T-helper 1 cell treated with Interleukin-12 subunit alpha and Interleukin-12 subunit beta and Interleukin-4 antibody, amounts not matched to agents 30 μg/mL and 1 μg/mL, for 36 hours (primary cell): ENCODE results near the gene TWIST2.

Experiments
- H3K27ac Mint-ChIP-seq: one replicate; pipeline ENCODE4 v1.8.0; 2021; ENCODE audit warnings: mild to moderate bottlenecking, mixed read lengths
- H3K27me3 Mint-ChIP-seq: one replicate; pipeline ENCODE4 v1.8.0; 2021; ENCODE audit warnings: low read depth, mixed read lengths
- H3K36me3 Mint-ChIP-seq: one replicate; pipeline ENCODE4 v1.8.0; 2021; ENCODE audit warnings: low read depth, mixed read lengths
- H3K4me1 Mint-ChIP-seq: one replicate; pipeline ENCODE4 v1.8.0; 2021; ENCODE audit warnings: low read depth, mixed read lengths
- H3K4me3 Mint-ChIP-seq: one replicate; pipeline ENCODE4 v1.8.0; 2021; ENCODE audit warnings: mild to moderate bottlenecking, moderate library complexity, mixed read lengths
- H3K9me3 Mint-ChIP-seq: one replicate; pipeline ENCODE4 v1.8.0; 2021; ENCODE audit warnings: mixed read lengths

TWIST2 gene

DNA sequence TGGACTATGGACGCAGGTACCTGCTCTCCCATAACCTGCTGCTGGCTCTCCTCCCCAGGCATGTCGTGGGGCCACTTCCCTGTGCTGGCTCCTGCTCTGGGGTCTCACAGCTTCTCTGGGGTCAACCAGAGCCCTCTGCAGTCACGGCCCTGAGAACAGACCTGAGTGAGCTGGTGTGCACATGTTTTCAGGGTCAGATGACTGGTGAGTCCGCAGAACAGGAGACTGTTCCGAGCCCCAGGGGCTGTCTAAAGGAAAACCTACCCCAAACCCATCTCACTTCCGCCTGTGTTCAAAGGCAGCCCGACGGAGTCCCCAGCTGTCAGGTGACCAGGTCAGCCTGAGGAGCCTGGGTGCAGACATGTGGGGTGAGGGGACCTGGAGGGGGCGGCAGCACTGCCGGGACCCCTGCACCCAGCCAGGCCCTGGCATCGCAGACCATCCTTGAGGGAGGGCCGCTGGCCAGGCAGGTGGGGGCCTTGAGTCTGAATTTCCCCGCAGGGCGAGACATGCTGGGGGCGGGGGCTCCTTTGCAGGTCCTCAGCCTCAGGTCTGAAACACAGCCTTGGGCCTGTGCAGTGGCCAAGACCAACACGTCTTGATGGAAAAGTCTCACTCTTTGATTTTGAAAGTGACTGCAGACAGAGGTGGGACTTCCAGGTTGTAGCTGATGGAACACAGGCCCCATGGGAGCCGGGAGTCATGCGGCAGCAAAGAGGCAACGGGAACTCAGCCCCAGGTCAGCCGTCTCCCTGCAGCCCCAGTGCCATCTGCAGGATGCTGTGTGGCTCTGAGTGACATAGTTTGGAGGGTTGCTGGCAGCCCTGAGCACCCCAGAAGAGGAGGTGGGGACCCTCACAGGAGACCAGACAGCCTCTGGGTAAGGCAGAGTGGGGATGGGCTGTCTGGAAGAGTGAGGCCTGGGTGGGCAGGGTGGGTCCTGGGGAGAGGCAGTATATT is 65.3 kb downstream of the TWIST2 start:
- Mint-ChIP-seq H3K27ac (no peak overlapping the region), H3K27me3 (no peaks in the 10 kb centered on the region)

GRCh38 chr2:238913931-238914647 is 66.2 kb downstream of the TWIST2 start:
- H3K27ac Mint-ChIP-seq, result no peak overlapping the region
- H3K27me3 Mint-ChIP-seq, result no peaks in the 10 kb centered on the region
- H3K4me1 Mint-ChIP-seq, result no peaks in the 10 kb centered on the region
- H3K36me3 Mint-ChIP-seq, result no peaks in the 10 kb centered on the region
- no peak overlapping the region for H3K4me3 Mint-ChIP-seq
- H3K9me3 Mint-ChIP-seq, result peaks cover 3% of the 10 kb centered on the region

More for the DNA sequence above, 65.3 kb downstream of the TWIST2 start:
- Mint-ChIP-seq H3K4me3 (no peak overlapping the region), H3K36me3 (no peaks in the 10 kb centered on the region), H3K9me3 (peaks cover 3% of the 10 kb centered on the region), H3K4me1 (no peaks in the 10 kb centered on the region)

GRCh38 chr2:238914648-238915015 is 66.7 kb downstream of the TWIST2 start:
- no peaks in the 10 kb centered on the region for H3K4me1 Mint-ChIP-seq
- H3K27me3 Mint-ChIP-seq, result no peaks in the 10 kb centered on the region
- H3K4me3 Mint-ChIP-seq, result no peak overlapping the region
- H3K27ac Mint-ChIP-seq, result no peak overlapping the region
- H3K9me3 Mint-ChIP-seq, result peaks cover 3% of the 10 kb centered on the region
- no peaks in the 10 kb centered on the region for H3K36me3 Mint-ChIP-seq

DNA sequence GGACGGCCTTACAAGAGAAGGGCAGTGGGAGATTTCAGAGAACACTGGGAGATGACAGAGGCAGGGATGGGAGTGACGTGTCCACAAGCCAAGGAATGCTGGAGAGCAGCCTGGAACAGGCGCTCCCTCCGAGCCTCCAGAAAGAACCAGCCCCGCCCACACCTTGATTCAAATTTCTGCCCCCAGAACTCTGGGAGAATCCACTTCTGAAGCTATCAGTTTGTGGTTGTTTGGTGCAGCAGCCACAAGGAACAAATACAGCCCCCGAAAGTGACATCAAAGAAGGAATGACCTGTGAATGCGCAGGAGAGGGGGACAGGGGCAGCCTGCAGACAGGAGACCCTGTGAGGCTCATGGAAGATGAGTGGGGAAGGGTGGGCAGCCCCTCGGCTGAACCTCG is 67.3 kb downstream of the TWIST2 start:
- no peak overlapping the region for H3K4me3 Mint-ChIP-seq
- peaks cover 3% of the 10 kb centered on the region for H3K9me3 Mint-ChIP-seq
- no peaks in the 10 kb centered on the region for H3K36me3 Mint-ChIP-seq

GRCh38 chr2:238915596-238915995 is 67.7 kb downstream of the TWIST2 start:
- H3K27ac Mint-ChIP-seq, result no peak overlapping the region
- H3K4me3 Mint-ChIP-seq, result no peak overlapping the region
- no peaks in the 10 kb centered on the region for H3K27me3 Mint-ChIP-seq
- H3K36me3 Mint-ChIP-seq, result no peaks in the 10 kb centered on the region
- peaks cover 3% of the 10 kb centered on the region for H3K9me3 Mint-ChIP-seq
- H3K4me1 Mint-ChIP-seq, result no peaks in the 10 kb centered on the region

More for the DNA sequence above, 67.3 kb downstream of the TWIST2 start:
- Mint-ChIP-seq H3K4me1 (no peaks in the 10 kb centered on the region), H3K27ac (no peak overlapping the region), H3K27me3 (no peaks in the 10 kb centered on the region)

- no peaks in the 10 kb centered on the region for H3K36me3 Mint-ChIP-seq
- no peak overlapping the region for H3K4me3 Mint-ChIP-seq
- peaks cover 3% of the 10 kb centered on the region for H3K9me3 Mint-ChIP-seq
- H3K4me1 Mint-ChIP-seq, result no peaks in the 10 kb centered on the region
- H3K27ac Mint-ChIP-seq, result no peak overlapping the region
- H3K27me3 Mint-ChIP-seq, result no peaks in the 10 kb centered on the region
These were observed 68.4 kb downstream of the TWIST2 start for GRCh38 chr2:238916176-238916874.

DNA sequence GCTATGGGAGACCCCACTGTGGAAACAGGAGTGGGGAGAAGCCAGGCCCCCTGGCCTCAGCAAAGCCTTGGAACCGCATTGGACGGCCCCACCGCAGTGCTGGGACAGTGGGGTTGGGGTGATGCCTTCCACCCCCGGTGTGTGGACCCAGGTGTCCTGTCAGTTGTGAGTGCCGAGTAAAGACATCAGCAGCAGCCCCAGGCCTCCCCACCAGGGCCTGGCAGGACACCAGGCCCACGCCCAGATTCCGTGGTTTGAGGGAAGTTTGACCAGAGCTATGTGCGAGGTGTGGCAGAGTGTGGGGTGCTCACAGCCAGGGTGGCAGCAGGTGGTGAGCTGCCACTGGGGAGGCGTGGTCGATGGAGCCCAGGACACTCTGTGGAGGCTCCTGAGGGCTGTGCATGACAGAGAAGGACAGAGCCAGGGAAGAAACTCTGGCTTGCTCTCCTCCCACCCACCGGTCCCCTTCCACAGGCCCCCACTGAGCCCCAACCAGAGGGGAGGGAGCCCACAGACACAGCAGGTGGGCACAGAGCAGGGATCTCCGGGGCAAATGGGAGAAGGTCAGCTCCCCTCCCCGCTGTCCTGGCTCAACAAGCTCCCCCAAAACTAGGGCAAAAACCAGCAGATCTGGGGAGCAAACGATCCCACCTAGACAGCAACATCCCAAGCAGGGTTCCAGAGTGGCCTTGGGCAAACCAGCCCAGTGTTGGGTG is 69.1 kb downstream of the TWIST2 start:
- H3K27me3 Mint-ChIP-seq, result no peaks in the 10 kb centered on the region
- H3K4me3 Mint-ChIP-seq, result no peak overlapping the region
- H3K4me1 Mint-ChIP-seq, result no peaks in the 10 kb centered on the region
- H3K9me3 Mint-ChIP-seq, result no peaks in the 10 kb centered on the region
- no peak overlapping the region for H3K27ac Mint-ChIP-seq
- H3K36me3 Mint-ChIP-seq, result no peaks in the 10 kb centered on the region

GRCh38 chr2:238919307-238919706 is 71.4 kb downstream of the TWIST2 start:
- no peaks in the 10 kb centered on the region for H3K9me3 Mint-ChIP-seq
- no peaks in the 10 kb centered on the region for H3K27me3 Mint-ChIP-seq
- H3K27ac Mint-ChIP-seq, result no peak overlapping the region
- H3K36me3 Mint-ChIP-seq, result no peaks in the 10 kb centered on the region
- H3K4me1 Mint-ChIP-seq, result no peaks in the 10 kb centered on the region
- no peak overlapping the region for H3K4me3 Mint-ChIP-seq

DNA sequence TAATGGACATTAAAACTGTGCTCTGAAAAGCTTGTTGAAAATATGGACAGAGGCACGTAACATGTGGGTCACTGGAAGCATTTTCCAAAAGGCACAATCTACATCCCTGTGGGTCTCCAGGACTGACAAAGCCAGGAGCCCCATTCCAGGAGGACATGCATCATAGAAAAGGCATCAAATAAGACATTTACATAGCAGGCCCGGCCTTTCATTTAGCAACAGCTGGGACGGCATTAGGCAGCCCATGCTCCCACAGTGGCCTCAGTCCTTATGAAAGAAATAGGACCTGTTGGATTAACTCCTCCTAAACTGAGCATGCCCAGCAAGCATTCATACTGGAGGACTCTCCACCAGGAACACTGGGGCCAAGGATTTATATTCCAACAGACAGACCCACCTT is 72.2 kb downstream of the TWIST2 start:
- Mint-ChIP-seq H3K27me3 (no peaks in the 10 kb centered on the region), H3K4me1 (no peaks in the 10 kb centered on the region), H3K9me3 (no peaks in the 10 kb centered on the region)

DNA sequence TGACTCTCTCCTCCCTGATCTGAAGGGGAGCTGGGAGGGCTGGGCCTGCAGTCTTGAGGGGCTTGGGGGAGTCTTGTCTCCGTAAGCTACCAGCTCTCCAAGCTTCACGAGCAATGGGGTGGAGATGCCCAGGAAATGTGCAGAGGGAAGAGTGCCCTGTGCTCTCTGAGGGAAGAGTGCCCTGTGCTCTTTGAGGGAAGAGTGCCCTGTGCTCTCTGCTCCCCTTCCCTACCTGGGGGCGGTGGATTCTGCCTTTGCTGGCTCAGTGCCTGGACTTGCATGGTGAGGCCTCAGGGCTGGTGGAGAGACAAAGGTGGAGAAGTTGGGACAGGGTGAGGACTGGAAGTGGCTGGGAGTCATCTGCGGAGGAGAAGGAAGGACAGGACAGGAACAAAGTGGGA is 72.7 kb downstream of the TWIST2 start:
- H3K4me1 Mint-ChIP-seq, result no peaks in the 10 kb centered on the region
- no peak overlapping the region for H3K27ac Mint-ChIP-seq
- H3K9me3 Mint-ChIP-seq, result no peaks in the 10 kb centered on the region
- H3K4me3 Mint-ChIP-seq, result no peak overlapping the region
- no peaks in the 10 kb centered on the region for H3K27me3 Mint-ChIP-seq
- H3K36me3 Mint-ChIP-seq, result no peaks in the 10 kb centered on the region

More for the DNA sequence above, 72.2 kb downstream of the TWIST2 start:
- H3K36me3 Mint-ChIP-seq, result no peaks in the 10 kb centered on the region
- no peak overlapping the region for H3K27ac Mint-ChIP-seq
- no peak overlapping the region for H3K4me3 Mint-ChIP-seq

DNA sequence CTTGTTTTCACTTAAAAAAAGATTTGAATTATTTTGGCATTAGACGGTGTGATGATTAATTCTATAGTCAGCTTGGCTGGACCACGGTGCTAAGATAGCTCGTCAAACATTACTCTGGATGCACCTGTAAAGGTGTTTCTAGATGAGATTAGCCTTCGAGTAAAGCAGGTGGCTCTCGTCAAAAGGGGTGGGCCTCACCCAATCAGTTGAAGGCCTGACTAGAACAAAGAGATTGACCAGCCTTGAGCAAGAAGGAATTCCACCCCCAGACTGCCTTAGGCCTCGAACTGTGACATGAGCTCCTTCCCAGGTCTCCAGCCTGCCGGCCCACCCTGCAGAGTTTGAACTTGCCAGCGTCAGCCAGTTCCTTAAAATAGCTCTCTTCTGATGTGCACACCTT is 73.4 kb downstream of the TWIST2 start:
- no peaks in the 10 kb centered on the region for H3K4me1 Mint-ChIP-seq
- no peak overlapping the region for H3K4me3 Mint-ChIP-seq
- no peak overlapping the region for H3K27ac Mint-ChIP-seq
- H3K36me3 Mint-ChIP-seq, result no peaks in the 10 kb centered on the region
- H3K9me3 Mint-ChIP-seq, result no peaks in the 10 kb centered on the region
- H3K27me3 Mint-ChIP-seq, result no peaks in the 10 kb centered on the region

- Mint-ChIP-seq H3K4me3 (no peak overlapping the region), H3K27ac (no peak overlapping the region), H3K27me3 (no peaks in the 10 kb centered on the region), H3K9me3 (no peaks in the 10 kb centered on the region), H3K36me3 (no peaks in the 10 kb centered on the region), H3K4me1 (no peaks in the 10 kb centered on the region)
These were observed 73.9 kb downstream of the TWIST2 start for GRCh38 chr2:238921681-238922319.

GRCh38 chr2:238922435-238922834 is 74.5 kb downstream of the TWIST2 start:
- Mint-ChIP-seq H3K27ac (no peak overlapping the region), H3K36me3 (no peaks in the 10 kb centered on the region), H3K9me3 (no peaks in the 10 kb centered on the region), H3K27me3 (no peaks in the 10 kb centered on the region), H3K4me3 (no peak overlapping the region), H3K4me1 (no peaks in the 10 kb centered on the region)

DNA sequence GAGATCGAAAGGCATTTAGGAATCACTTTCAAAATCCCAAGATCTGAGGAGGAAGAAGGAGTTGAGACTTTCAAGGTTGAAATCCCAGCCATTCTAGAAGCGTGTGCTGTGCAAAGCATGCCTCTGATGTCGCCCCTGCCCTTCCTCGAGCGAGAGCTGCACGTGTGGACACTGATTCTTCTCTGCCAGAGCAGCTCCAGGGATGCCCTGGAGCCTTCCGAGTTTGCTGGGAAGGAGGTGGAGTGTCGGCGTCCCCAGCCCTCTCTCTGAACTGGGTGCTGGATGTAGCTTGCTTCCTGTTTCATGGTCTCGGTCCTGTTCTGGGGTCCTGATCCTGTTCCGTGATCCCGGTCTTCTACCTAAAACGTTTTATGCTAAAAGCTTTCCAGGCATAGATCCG is 76.1 kb downstream of the TWIST2 start:
- no peak overlapping the region for H3K4me3 Mint-ChIP-seq
- H3K27me3 Mint-ChIP-seq, result no peaks in the 10 kb centered on the region
- H3K4me1 Mint-ChIP-seq, result no peaks in the 10 kb centered on the region
- no peaks in the 10 kb centered on the region for H3K36me3 Mint-ChIP-seq
- no peak overlapping the region for H3K27ac Mint-ChIP-seq
- no peaks in the 10 kb centered on the region for H3K9me3 Mint-ChIP-seq
